Lower leg skin (tissue), 3 donors: ENCODE results near the gene TVP23B.
"Not testable (repeated sequence)": the region's sequence is repeated elsewhere in the genome, so short reads cannot be mapped to it uniquely, and the experiment has no call there.

Experiments used
- CTCF ChIP-seq, 3 donors: fragments of 450-650 bp; IDR thresholded peaks; one replicate each; pipeline ENCODE4 v1.5.1; 2016; ENCODE audit warnings: antibody characterized with exemption in 3 of 3, mild to moderate bottlenecking in 3 of 3, moderate library complexity in 2 of 3
- POLR2A ChIP-seq, 2 donors: fragments of 450-650 bp; IDR thresholded peaks; one replicate each; pipeline ENCODE4 v1.6.1; 2016 to 2017; ENCODE audit warnings: antibody characterized with exemption in 2 of 2, mild to moderate bottlenecking in 1 of 2, moderate library complexity in 1 of 2

GRCh38 chr17:18816489-18817371 lies 35.7 kb downstream of the TVP23B start:
- TF ChIP-seq CTCF, POLR2A (IDR thresholded peaks at IDR 0.05): not testable (repeated sequence)
